K562 (cell line): ENCODE data around the gene ITGA3. TPM values are rescaled to one million over a fixed set of nuclear protein-coding genes. Genes with fewer than 3 reads are reported as not detected.

Source experiments
- ATAC-seq: fragments of 200-7000 bp; cut with Tn5 transposase; 3 replicates; pipeline ENCODE4 v1.9.1; 2020; ENCODE audit warnings: moderate library complexity
- BruUV-seq: library from RNA; stranded (reverse); fragments of 400-500 nt; replicated peaks from 2 replicates; lab custom pipeline; 2021; lab: Mats Ljungman, UMichigan
- CTCF ChIA-PET: fragments of 300-600 bp; formaldehyde crosslinking; extraction: SDS; loops from one replicate; lab custom pipeline; 2021; ENCODE audit warnings: low intra/inter-chr PET ratio; lab: Yijun Ruan, JAX
- POLR2A ChIA-PET: fragments of 300-600, 350-650 bp; sonication (Branson Sonifier 250); formaldehyde crosslinking; extraction: SDS; loops from one replicate; lab custom pipeline; 2021; ENCODE audit warnings: antibody characterized with exemption, inconsistent platforms; lab: Yijun Ruan, JAX
- DNase-seq, 4 experiments: peaks; one replicate each; pipeline versions ENCODE4 v3.0.0 to v3.0.0-alpha.2; 2011 to 2018; ENCODE audit warnings: low spot score in 3 of 4, mixed read lengths in 3 of 4; ENCODE audit errors: extremely low read depth in 1 of 4
- FAIRE-seq: peaks from 2 replicates; lab custom pipeline; 2011; peaks lifted over from hg19 to GRCh38; lab: Jason Lieb, UNC
- H2AFZ ChIP-seq: 2 replicates; pipeline ENCODE4 v1.6.0; 2011; ENCODE audit warnings: low read depth, low read length, control low read depth, inconsistent platforms
- H3K27ac ChIP-seq: fragments of 200-600 bp; 3 replicates; pipeline ENCODE4 v1.8.0; 2011; ENCODE audit warnings: low read depth, mild to moderate bottlenecking, control low read depth, inconsistent platforms, low read length, moderate library complexity, mixed read lengths; ENCODE audit errors: extremely low read depth
- H3K27me3 ChIP-seq, 2 experiments: fragments of 300-600 bp in 1 of 2; 2 replicates in 1 of 2; 3 replicates in 1 of 2; pipeline versions ENCODE4 v1.6.0 to v1.8.0; 2011; ENCODE audit warnings: inconsistent platforms in 2 of 2, low read length in 2 of 2, mild to moderate bottlenecking in 1 of 2, mixed read lengths in 1 of 2, moderate library complexity in 1 of 2; ENCODE audit not compliant: control insufficient read depth in 2 of 2, insufficient read depth in 2 of 2
- H3K36me3 ChIP-seq: fragments of 300-600 bp; 3 replicates; pipeline ENCODE4 v1.8.0; 2011; ENCODE audit warnings: mild to moderate bottlenecking, low read length, inconsistent platforms; ENCODE audit not compliant: control insufficient read depth, insufficient read depth
- H3K4me1 ChIP-seq, 2 experiments: fragments of 200-600 bp in 1 of 2; replicated peaks in 1 of 2; 2 replicates in 1 of 2; 3 replicates in 1 of 2; pipeline versions ENCODE4 v1.5.1 to v1.8.0; 2011; ENCODE audit warnings: inconsistent platforms in 2 of 2, low read length in 2 of 2, mild to moderate bottlenecking in 1 of 2, mixed read lengths in 1 of 2, moderate library complexity in 1 of 2; ENCODE audit not compliant: control insufficient read depth in 2 of 2, insufficient read depth in 2 of 2
- H3K4me2 ChIP-seq: 2 replicates; pipeline ENCODE4 v1.6.1; 2011; ENCODE audit warnings: low read length, control low read depth, inconsistent platforms, mixed read lengths; ENCODE audit not compliant: insufficient read depth
- H3K4me3 ChIP-seq: fragments of 200-600 bp; sonication (generic), shearing (Covaris generic); 2 replicates; pipeline ENCODE4 v1.5.1; 2016; ENCODE audit warnings: control low read depth, inconsistent platforms
- H3K79me2 ChIP-seq: fragments of 200-600 bp; 3 replicates; pipeline ENCODE4 v1.8.0; 2011; ENCODE audit warnings: low read length, inconsistent platforms; ENCODE audit not compliant: control insufficient read depth, insufficient read depth
- H3K9ac ChIP-seq, 2 experiments: 2 replicates each; pipeline versions ENCODE4 v1.6.0 to v1.6.1; 2011; ENCODE audit warnings: low read depth in 2 of 2, low read length in 2 of 2, control low read depth in 1 of 2, inconsistent platforms in 1 of 2, mild to moderate bottlenecking in 1 of 2, mixed read lengths in 1 of 2; ENCODE audit not compliant: insufficient read depth in 1 of 2
- H3K9me1 ChIP-seq: one replicate; pipeline ENCODE4 v1.6.0; 2011; ENCODE audit warnings: inconsistent platforms, mild to moderate bottlenecking, low read length, moderate library complexity; ENCODE audit not compliant: control insufficient read depth, insufficient read depth
- H3K9me3 ChIP-seq: replicated peaks from 2 replicates; pipeline ENCODE4 v1.5.1; 2011; ENCODE audit warnings: low read depth, low read length, inconsistent platforms; ENCODE audit not compliant: control insufficient read depth, insufficient read depth
- H4K20me1 ChIP-seq: replicated peaks from 2 replicates; pipeline ENCODE4 v1.6.1; 2011; ENCODE audit warnings: low read length, inconsistent platforms, mixed read lengths; ENCODE audit not compliant: control insufficient read depth, insufficient read depth
- ARHGAP35 ChIP-seq: fragments of 450-650 bp; IDR thresholded peaks from 2 replicates; pipeline ENCODE4 v1.6.1; 2018; ENCODE audit not compliant: partially characterized antibody
- ARNT ChIP-seq, 2 experiments: fragments of 450-650 bp; IDR thresholded peaks; 2 replicates each; pipeline ENCODE4 v1.6.1; 2016; ENCODE audit warnings: mild to moderate bottlenecking in 1 of 2
- KDM1A ChIP-seq, 2 experiments: fragments of 450-650 bp; IDR thresholded peaks; 2 replicates each; pipeline ENCODE4 v1.6.1; 2016; ENCODE audit warnings: mild to moderate bottlenecking in 2 of 2
- MAFG ChIP-seq: fragments of 450-650 bp; conservative IDR thresholded peaks from 2 replicates; pipeline ENCODE4 v1.6.1; 2016; ENCODE audit warnings: missing genetic modification characterization, missing compliant biosample characterization
- MYC ChIP-seq, 2 experiments: fragments of 250-450 bp in 1 of 2; sonication (Bioruptor Pico) in 1 of 2; IDR thresholded peaks; 2 replicates each; pipeline versions ENCODE4 v1.5.1 to v1.6.1; 2012 to 2021; ENCODE audit warnings: low read depth in 2 of 2, borderline replicate concordance in 1 of 2, improper control_type of control experiment in 1 of 2, low read length in 1 of 2, mild to moderate bottlenecking in 1 of 2, moderate library complexity in 1 of 2
- NCOR1 ChIP-seq: fragments of 450-650 bp; IDR thresholded peaks from 2 replicates; pipeline ENCODE4 v1.6.1; 2016; ENCODE audit warnings: mild to moderate bottlenecking, moderate library complexity
- NFRKB ChIP-seq: fragments of 450-650 bp; IDR thresholded peaks from 2 replicates; pipeline ENCODE4 v1.6.1; 2016; ENCODE audit warnings: low read depth
- PML ChIP-seq: IDR thresholded peaks from 2 replicates; pipeline ENCODE4 v1.6.1; 2012; ENCODE audit warnings: low read length, inconsistent platforms
- SNRNP70 ChIP-seq: fragments of 200-400 bp; formaldehyde crosslinking; optimal IDR thresholded peaks from 2 replicates; pipeline ENCODE3; 2017; ENCODE audit warnings: low read depth, low read length
- TRIM25 ChIP-seq: fragments of 450-650 bp; IDR thresholded peaks from 2 replicates; pipeline ENCODE4 v1.7.0; 2016; ENCODE audit warnings: borderline replicate concordance
- ZBED1 ChIP-seq: IDR thresholded peaks from 2 replicates; pipeline ENCODE4 v1.6.1; 2014
- ZFP36 ChIP-seq: fragments of 150-350 bp; IDR thresholded peaks from 2 replicates; pipeline ENCODE4 v1.6.1; 2018; ENCODE audit warnings: low read length, low read depth; ENCODE audit not compliant: partially characterized antibody
- ZNF274 ChIP-seq: IDR thresholded peaks from 2 replicates; pipeline ENCODE4 v1.6.1; 2011; ENCODE audit warnings: low read depth, mild to moderate bottlenecking, low read length, moderate library complexity, borderline replicate concordance
- ZNF445 ChIP-seq: fragments of 250-450 bp; sonication (Bioruptor Pico); IDR thresholded peaks from 2 replicates; pipeline ENCODE4 v1.4.0; 2020; ENCODE audit warnings: low read depth, mild to moderate bottlenecking, moderate library complexity
- ZNF512 ChIP-seq: IDR thresholded peaks from 2 replicates; pipeline ENCODE4 v1.6.1; 2016; ENCODE audit warnings: missing genetic modification characterization, missing compliant biosample characterization
- ZNF655 ChIP-seq: fragments of 250-450 bp; sonication (Bioruptor Pico); IDR thresholded peaks from 2 replicates; pipeline ENCODE4 v1.5.0; 2021
- WGBS: fragments of 100-300 bp; shearing (Covaris generic); methylation state at CpG from one replicate; pipeline ENCODE4 v1.1.6; 2016; ENCODE audit warnings: low coverage, mixed read lengths; ENCODE audit not compliant: insufficient coverage; ENCODE audit errors: missing lambda C conversion rate; 5-methylcytosine and 5-hydroxymethylcytosine counted together
- in situ Hi-C: fragments of 300-500 bp; cut with MboI; formaldehyde crosslinking; loops from 4 replicates; pipeline ENCODE4 v1.15.0; 2018; ENCODE audit warnings: inconsistent platforms, mixed read lengths
- intact Hi-C: fragments of 100-400 bp; cut with micrococcal nuclease; formaldehyde crosslinking; loops from 2 replicates; pipeline ENCODE4 v1.14.2; 2022
- polyA plus RNA-seq, 8 experiments: library from polyadenylated mRNA; depleted of rRNA in 4 of 8; stranded (reverse) in 5 of 8; unstranded in 3 of 8; fragments of >200 nt; fragmentation: Nextera tagmentation in 2 of 8; fragmentation: Illumina TruSeq in 1 of 8; extraction: Ambion mirVana in 2 of 8; extraction: Trizol in 1 of 8; gene quantifications; 2 replicates each; pipeline versions ENCODE4 v1.2.1 to v1.2.3, GENCODE V29; 2011 to 2014; ENCODE audit warnings: inconsistent platforms in 1 of 8, missing spikeins in 1 of 8
- total RNA-seq, 7 experiments: library from RNA; depleted of rRNA in 6 of 7; stranded (reverse); fragments of >200 nt in 6 of 7; fragmentation: Illumina TruSeq in 2 of 7; extraction: Trizol in 2 of 7; gene quantifications; 2 replicates each; pipeline versions ENCODE4 v1.2.1 to v1.2.3, GENCODE V29; 2011 to 2021; ENCODE audit warnings: low replicate concordance in 1 of 7

The ITGA3 gene
- total and polyA plus RNA-seq, 9 of the 15 experiments (the other 6 are each of a cell fraction or from before 2014, with no cell fraction given) = 0.03 to 0.75 (median 0.14) TPM; not detected in 2

- TF ChIP-seq TRIM25 (no peak), MAFG (no peak)
- TF ChIP-seq, all 486 proteins: peak for 0
Observed at GRCh38 chr17:50033316-50033715, 22.6 kb upstream of the ITGA3 start (continued).

GRCh38 chr17:50034498-50035364 is 21.2 kb upstream of the ITGA3 start:
- Histone ChIP-seq H3K79me2 (no peaks in the 10 kb centered on the region), H3K4me3 (no peak overlapping the region), H3K9me3 (no peaks in the 10 kb centered on the region), H3K4me1 (no peaks in the 10 kb centered on the region; a peak in 1 of 5 replicates), H3K27ac (no peak overlapping the region), H3K36me3 (no peaks in the 10 kb centered on the region), H4K20me1 (no peaks in the 10 kb centered on the region; the same call in 1 of the 2 replicates), H3K4me2 (no peak overlapping the region), H2AFZ (no peak overlapping the region), H3K27me3 (peaks cover 4 to 38% of the 10 kb centered on the region in 2 experiments; a peak in 3 of 5 replicates), H3K9ac (no peak overlapping the region), H3K9me1 (no peaks in the 10 kb centered on the region)
- ATAC-seq (no peak), FAIRE-seq (no peak), DNase-seq (peak in 1 of 4 experiments; percentile 2)
- intact Hi-C loops = no loop called here
- no peak for TF ChIP-seq ZBED1
- TF ChIP-seq ZNF512 (tag) = no peak
- TF ChIP-seq ZNF445 (CRISPR knock-in tag) = no peak
- no peak for TF ChIP-seq SNRNP70
- no peak for TF ChIP-seq NFRKB
- no peak for TF ChIP-seq ARHGAP35
- TF ChIP-seq ZNF655 = no peak
- no peak for TF ChIP-seq ARNT (IDR thresholded peaks at IDR 0.05)
- no peak for TF ChIP-seq NCOR1
- no peak for TF ChIP-seq ZFP36
- TF ChIP-seq KDM1A (IDR thresholded peaks at IDR 0.05) = no peak
- no peak for TF ChIP-seq ZNF274
- no peak for TF ChIP-seq PML
- no peak for TF ChIP-seq MYC (IDR thresholded peaks at IDR 0.05; ENCODE audit: low read depth, low read length)
- no peak for TF ChIP-seq MYC (CRISPR knock-in tag; IDR thresholded peaks at IDR 0.05; ENCODE audit: borderline replicate concordance, low read depth)
- POLR2A ChIA-PET = interaction anchor here (0.7 to 1.2 kb wide), 3 partner anchors 31 to 578 kb away, joined by 3 to 5 read pairs (median 4); no protein-coding TSS in a partner anchor
- CTCF ChIA-PET = no interaction called here
- BruUV-seq = no TSS peak
- in situ Hi-C loops = no loop called here
- WGBS = 0% methylated on average over 16 of the region's 16 CpGs
